Measurements from ENCODE around the gene FBXO42.
"Not testable (repeated sequence)": the region's sequence is repeated elsewhere in the genome, so short reads cannot be mapped to it uniquely, and the experiment has no call there.

FBXO42 gene

GRCh38 chr1:16372535-16373285 is 20.4 kb upstream of the FBXO42 start:
- DNase-seq (ENCODE audit: low spot score) = no peak

- DNase-seq (ENCODE audit: low spot score) = peak; percentile 51
These were observed 19.4 kb upstream of the FBXO42 start for GRCh38 chr1:16371725-16372124.

GRCh38 chr1:16369821-16370220 is 17.5 kb upstream of the FBXO42 start:
- no peak for DNase-seq (ENCODE audit: low spot score)

GRCh38 chr1:16367968-16368890 is 15.9 kb upstream of the FBXO42 start:
- no peak for DNase-seq (ENCODE audit: low spot score)

DNA sequence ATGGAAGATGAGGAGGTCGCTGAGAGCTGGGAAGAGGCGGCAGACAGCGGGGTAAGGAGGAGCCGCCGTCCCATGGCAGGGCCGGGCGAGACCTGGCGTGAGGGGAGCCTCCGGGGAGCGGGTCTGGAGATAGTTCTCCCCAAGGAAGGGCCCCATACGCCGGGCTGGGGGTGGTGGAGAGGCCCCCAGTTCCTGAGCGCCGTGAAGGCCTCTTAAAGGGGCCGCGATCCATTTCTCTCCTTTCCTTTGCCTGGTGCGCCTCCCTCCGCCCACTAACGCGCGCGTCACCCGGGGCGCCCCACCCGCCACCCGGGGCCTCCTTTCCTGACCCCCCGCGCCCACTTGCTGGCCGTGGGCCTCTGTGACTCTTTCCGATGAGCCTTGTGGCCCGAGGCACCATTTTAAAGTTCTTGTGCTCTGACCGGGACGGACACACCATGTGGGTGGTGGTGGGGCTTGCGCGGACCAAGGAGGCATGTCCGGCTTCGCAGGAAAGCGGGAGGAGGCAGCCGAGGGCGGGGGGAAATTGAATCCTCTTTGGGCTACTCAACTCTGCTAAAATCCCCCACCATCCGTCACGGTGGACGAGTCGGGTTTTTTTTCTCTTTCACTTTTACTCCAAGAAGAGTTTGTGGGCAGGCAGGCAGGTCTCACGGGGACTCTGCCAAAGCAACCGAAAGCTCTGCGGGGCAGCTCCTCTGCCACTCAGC is 15.1 kb upstream of the FBXO42 start:
- peak; percentile 92 for DNase-seq (ENCODE audit: low spot score)

GRCh38 chr1:16366722-16367257 is 14.5 kb upstream of the FBXO42 start, which contains the start of gene SZRD1:
SZRD1 (plus strand) TSS chr1:16367242; CDS start chr1:16367258, 16 bp downstream.
- peak; percentile 96 for DNase-seq (ENCODE audit: low spot score)

- DNase-seq (ENCODE audit: low spot score) = not testable (repeated sequence)
These were observed 12.8 kb upstream of the FBXO42 start for GRCh38 chr1:16365146-16365498.

DNA sequence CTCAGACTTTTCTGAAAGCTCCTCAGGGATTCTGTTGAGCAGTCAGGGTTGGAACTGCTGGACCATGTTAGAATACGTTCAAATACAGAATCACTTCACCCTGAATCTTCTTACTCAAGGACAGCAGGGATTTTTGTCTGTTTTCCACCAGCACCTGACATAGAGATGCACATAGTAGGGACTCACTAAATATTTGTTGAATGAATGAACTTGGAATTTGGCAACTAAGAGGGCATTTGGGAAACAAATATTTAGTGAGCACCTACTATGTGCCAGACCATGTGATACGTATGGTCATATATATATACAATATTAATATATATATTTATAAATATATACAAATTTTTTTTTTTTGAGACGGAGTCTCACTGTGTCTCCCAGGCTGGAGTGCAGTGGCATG is 4.6 kb upstream of the FBXO42 start:
- no peak for DNase-seq (ENCODE audit: low spot score)

- no peak for DNase-seq (ENCODE audit: low spot score)
These were observed 2.3 kb upstream of the FBXO42 start for GRCh38 chr1:16354619-16355018.

- no peak for DNase-seq (ENCODE audit: low spot score)
These were observed 709 bp upstream of the FBXO42 start for GRCh38 chr1:16352842-16353535.

DNA sequence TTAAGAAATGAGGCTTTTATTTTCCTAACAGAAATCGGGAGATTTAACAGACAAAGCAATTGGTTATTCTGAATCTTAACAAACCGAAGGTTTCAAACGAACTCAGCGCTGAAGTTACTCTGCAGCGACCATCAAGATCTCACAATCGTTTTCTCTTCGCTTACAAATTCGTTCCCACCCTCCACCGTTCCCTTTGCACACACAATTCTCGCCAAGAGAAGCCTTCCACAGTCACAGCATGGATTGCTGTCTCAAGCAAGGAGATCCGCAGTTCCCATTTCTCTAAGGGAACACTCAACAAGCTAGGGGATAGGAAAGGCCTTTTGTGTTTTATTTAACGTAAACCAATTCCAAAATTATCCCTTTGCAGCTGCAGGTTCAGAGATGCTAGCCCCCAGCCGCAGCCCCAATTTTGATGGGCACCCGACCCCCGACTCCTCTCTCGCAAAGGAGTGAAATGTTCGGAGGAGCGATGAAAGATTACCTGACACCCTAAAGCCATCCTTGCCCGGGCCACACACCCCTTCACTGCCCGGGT is 755 bp downstream of the FBXO42 start:
- no peak for DNase-seq (ENCODE audit: low spot score)

DNA sequence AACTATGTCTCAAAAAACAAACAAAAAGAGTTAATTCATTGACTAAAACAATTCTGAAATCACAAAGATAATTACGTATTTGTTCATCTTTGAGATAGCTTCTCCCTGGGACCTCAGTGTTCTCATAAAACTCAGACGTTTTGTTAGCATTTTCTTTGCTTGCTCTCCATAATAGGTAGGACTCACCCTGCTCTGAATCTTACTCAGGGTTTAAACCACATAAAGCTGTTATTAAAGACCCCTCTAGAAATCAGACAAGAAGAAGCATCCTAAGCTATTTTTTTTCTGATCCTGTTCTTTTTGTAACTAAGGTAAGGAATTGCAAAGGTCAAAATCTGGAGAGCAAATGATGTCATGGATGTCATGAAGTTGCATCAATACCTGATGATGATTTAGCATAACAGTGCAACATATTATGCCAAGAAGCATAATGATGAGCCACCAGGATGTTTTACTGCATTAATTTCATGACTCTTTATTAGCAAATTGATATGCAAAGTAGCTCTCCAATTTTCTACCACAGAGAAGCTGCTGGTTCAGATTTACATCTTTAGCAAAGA is 2.4 kb downstream of the FBXO42 start:
- no peak for DNase-seq (ENCODE audit: low spot score)

DNA sequence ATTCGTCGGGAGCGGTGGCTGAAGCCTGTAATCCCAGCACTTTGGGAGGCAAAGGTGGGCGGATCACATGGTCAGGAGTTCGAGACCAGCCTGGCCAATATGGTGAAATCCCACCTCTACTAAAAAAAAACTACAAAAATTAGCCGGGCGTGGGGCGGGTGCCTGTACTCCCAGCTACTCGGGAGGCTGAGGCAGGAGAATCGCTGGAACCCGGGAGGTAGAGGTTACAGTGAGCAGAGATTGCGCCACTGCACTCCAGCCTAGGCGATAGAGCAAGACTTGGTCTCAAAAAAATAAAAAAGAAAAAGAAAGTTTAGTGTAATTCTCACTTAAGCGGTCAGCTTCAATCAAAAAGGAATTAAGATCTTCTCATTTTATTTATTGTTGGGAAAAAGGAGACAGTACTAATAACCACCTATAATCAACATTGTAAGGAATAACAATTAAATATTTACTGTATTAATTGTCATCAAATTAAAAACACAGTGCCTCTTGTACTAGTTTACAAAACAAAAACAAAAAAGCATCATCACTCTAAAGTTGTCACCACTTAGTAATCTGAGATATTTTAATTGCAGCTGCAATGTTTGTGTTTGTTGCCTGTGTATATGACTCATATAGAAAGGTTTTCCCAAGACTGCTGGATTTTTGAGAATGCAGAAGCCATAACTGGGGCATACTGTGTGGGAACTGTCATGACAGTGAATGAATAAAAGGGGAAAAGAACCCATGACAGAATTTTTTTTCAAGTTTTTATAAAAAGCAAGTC is 3.7 kb downstream of the FBXO42 start:
- peak; percentile 57 for DNase-seq (ENCODE audit: low spot score)

- DNase-seq (ENCODE audit: low spot score) = not testable (repeated sequence)
These were observed 9.0 kb downstream of the FBXO42 start for GRCh38 chr1:16343276-16343675.

GRCh38 chr1:16342331-16343062 is 9.8 kb downstream of the FBXO42 start:
- DNase-seq (ENCODE audit: low spot score) = no peak

GRCh38 chr1:16340673-16341072 is 11.6 kb downstream of the FBXO42 start:
- DNase-seq (ENCODE audit: low spot score) = no peak

- DNase-seq (ENCODE audit: low spot score) = no peak
These were observed 13.3 kb downstream of the FBXO42 start for GRCh38 chr1:16338961-16339360.

GRCh38 chr1:16334655-16335340 is 17.5 kb downstream of the FBXO42 start:
- no peak for DNase-seq (ENCODE audit: low spot score)
